NCI-H524 (cell line): ENCODE results near the gene RYR2.

Experiments
- DNase-seq, 2 experiments: peaks; one replicate each; lab custom pipeline; 2025; lab: John Stamatoyannopoulos, UW

The RYR2 gene

DNA sequence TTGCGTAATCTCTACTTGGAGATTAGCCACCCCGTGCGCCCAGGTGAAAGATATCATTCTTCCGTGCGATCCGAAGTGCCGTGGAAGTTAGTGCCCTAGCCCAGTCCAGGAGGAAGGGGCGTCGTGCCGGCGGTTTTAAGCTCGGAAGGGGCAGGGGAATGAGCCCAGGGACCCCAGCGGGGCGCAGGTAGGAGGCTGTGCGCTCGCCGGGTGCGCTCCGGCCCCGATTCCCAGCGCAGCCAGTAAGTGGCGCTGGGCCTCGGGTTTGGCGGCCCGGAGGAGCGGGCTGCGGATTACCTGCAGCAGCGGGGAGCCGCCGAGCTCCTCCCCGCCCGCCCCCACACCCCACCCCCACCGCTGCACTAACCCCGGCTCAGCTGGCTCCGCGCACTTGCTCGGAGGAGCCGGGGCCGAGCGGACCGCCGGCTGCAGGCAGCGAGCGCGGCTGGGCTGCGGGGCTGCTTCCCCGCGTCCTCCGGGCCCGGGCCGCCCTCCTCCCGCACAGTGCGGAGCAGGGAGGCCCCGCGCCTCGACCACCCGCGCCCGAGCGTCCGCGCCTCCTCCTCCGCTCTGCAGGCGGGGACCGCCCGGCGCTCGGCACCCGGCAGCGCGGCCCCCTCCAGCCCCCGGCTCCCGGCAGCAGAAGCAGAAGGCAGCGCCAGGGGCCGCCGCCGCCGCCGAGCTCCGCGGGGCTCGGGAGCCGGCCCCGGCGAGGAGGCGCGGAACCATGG lies at the start of gene RYR2:
Gene RYR2, plus strand, starts transcription at position 390 of the 731 bp plus-strand sequence. Its CDS starts 338 bp downstream, at position 728.
- peak; percentile 17 to 78 for DNase-seq

DNA sequence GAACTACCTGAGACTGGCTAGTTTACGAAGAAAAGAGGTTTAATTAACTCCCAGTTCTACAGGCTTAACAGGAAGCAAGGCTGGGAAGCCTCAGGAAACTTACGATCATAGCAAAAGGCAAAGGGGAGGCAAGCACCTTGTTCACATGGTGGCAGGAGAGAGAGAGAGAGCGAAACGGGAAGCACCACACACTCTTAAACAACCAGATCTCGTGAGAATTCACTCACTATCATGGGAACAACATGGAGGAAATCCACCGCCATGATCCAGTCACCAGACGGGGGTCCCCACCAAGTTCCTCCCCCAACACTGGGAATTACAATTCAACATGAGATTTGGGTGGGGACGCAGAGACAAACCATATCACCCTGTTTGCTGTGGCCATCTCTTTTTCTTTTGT lies 49.5 kb upstream of the RYR2 start:
- DNase-seq = no peak

DNA sequence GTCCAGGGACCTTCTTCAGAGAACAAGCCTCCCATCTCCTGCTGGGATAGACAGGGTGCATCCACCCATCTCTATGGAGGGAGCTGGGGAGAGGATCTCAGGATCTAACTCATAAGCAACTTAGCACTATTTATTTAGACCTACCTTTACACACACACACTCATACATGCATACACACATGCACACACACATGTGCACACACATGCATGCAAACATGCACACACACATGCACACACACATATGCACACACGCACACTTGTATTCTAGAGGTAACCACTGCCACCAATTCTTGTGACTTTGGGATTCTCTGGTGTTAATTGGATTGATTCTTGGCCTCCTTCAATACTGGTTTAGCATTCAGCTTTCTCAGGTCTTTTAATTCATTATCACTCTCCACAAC lies 47.5 kb upstream of the RYR2 start:
- no peak for DNase-seq

DNA sequence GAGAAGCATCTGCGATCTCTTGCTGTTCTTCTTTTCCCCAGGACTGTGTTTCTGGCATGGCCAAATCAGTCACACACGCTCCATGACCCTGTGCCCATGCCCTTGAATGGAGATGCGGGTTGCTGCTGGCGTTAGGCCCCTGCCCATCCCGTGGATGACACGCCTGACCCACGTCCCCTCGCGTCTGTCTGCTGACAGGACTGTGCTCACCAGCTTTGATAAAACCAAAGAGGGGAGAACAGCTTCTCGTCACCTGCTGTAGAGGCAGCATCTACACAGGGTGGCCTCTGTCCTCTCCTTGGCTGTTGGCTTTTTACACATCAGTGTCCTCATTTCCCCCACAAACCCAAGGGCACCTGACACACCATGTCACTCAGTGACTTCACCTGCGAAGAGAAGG lies 44.6 kb upstream of the RYR2 start:
- no peak for DNase-seq

DNA sequence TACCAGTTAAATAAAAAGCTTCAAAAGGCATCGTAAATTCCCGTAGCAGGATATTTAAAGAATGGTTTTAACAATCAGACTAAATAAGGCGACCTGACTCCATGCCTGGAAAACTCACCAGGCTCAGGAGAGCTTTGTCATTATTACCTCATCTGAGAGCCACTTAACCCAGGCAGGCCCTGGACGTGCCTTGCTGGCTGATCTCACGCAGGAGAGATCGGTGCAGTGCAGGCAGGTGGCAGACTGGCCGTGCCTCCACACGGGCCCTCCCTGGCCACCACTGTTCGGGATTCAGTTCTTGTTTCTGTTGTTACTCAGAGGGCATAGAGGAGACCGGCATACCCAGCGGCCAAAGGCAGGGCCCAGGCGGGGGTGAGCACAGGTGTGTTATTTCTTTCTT lies 44.1 kb upstream of the RYR2 start:
- peak in 1 of 2 experiments; percentile 31 for DNase-seq

DNA sequence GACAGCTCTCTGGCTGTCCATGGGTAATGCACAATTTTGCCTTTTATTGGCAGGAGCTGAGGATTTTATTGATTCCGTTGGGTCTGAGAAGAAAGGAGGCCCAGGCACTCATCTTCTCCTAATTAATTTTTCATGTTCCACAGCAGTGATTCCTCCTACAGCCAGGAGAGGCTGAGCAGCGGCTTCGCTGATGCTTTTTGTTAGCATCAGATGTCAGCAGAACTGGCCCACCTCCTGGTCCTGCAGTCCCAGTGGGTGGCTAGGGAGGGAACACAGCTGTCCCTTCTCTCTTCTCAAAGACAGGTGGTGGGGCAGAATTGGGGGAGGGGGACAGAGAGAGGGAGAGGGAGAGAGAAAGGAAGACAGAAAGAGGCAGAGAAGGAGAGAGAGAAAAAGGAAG lies 43.4 kb upstream of the RYR2 start:
- peak in 1 of 2 experiments; percentile 40 for DNase-seq

DNA sequence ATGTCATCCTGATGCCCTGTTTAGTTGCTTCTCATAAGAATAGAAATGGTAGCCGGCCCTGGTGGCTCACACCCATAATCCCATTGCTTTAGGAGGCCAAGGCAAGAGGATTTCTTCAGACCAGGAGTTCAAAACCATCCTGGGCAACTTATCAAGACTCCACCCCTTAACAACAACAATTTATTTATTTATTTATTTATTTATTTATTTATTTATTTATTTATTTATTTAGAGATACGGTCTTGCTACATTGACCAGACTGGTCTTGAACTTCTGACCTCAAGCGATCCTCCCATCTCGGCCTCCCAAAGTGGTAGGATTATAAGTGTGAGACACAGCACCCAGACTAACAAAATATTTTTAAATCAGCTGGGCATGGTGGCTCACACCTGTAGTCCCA lies 41.8 kb upstream of the RYR2 start:
- DNase-seq = no peak

DNA sequence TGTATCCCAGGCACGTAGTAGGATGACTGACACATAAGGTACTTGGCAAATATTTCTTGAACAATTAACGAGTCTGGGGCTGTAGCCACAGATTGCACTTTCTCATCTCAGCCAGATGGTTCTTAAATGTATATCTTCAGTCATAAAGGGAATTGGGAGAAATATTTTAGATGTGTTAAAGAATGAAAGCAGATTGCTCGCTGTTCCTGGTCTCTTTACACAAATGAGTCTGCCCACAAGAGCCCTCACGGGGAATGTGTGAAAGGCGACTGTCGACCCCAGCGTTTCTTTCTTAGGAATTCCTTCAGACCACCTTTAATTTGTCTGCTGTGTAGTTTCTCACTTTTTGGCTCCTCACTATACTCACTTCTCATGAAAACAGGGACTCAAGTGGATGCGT lies 38.5 kb upstream of the RYR2 start:
- DNase-seq = no peak

DNA sequence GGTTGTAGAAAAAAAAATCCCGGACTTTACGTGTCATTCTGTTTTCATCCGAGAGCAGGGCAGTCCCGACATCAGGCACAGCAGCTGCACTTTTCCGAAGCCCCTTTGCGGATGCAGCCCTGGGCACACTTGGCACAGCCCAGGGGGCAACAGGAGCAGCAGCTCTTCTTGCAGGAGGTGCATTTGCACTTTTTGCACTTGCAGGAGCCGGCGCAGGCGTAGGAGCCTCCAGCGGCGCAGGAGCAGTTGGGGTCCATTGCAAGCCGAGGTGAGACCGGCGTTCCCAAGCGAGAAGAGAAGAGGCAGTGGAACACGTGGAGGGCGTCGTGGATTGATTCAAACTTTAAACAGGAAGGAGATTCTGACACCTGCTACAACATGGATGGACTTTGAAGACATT lies 37.9 kb upstream of the RYR2 start, which contains the start of gene MT1HL1:
Gene MT1HL1, minus strand, starts transcription at position 326 of the 400 bp plus-strand sequence. Its CDS starts 69 bp downstream, at position 257.
- no peak for DNase-seq

DNA sequence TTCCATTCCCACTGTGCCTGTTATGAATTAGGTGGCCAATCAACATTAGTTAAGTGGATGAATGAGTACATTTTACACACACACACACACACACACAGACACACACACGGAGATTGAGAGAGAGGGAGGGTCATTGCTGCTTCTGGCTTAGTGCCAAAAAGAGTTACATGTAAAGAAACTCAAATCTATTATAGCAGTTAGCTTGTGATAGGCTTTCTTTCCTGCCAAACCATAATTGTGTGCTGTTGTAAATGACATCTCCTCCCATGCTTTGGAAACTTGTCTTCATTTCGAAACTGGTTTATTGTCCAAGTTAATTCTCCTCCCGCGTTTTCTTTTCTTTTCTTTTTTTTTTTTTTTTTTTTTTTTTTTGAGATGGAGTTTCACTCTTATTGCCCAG lies 36.3 kb upstream of the RYR2 start:
- no peak for DNase-seq

DNA sequence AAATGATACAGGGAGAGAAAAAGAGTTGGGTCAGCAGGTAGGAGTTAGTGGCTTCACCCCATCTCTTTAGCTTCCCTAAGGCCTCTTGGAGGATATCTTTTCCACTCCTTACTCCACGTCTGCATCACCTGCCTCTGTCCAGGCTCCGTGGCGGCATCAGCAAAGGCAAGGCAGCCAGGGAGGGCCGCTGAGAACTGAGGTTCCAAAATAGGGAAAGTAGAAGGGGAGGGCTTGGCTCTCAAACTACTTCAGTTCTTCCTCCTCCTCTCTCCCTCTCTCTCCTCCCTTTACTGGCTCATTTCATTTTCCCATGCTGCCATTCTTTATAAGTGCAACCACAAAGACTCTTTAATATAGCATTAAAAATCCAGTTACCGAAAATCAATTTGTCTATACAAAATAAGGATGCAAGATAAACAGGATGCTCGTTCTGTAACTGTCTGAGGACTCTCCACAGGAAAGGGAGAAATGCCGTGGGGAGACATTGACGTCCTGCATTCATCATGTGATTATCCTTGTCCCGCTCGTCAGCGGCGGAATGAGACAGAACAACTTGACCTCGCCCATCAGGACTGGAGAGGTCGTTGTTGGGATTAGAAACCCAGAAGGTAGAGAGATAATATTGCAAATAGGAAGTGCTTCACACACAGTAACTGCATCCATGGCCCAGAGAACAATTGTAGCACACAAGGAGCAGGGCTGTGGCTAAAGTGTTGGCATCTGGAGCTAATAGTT lies 34.7 kb upstream of the RYR2 start:
- DNase-seq = no peak

DNA sequence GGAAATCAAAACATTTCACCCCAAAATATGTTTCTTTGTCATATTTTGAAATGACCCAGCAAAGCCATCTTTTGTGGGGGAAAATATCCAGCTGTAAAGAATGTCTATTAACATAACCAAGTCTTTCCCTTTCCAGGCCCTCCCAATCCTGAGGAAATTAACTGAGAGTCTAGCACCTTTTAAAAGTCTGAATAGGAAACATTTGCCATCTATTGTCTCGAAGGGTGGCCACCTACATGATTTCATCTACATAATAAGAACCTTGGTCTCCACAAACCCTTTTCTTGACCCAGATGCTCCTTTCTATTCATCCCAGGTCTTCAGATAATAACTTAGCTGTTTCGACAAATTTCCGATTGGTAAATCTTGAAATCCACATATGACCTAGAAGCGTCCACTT lies 32.4 kb upstream of the RYR2 start:
- DNase-seq = no peak

DNA sequence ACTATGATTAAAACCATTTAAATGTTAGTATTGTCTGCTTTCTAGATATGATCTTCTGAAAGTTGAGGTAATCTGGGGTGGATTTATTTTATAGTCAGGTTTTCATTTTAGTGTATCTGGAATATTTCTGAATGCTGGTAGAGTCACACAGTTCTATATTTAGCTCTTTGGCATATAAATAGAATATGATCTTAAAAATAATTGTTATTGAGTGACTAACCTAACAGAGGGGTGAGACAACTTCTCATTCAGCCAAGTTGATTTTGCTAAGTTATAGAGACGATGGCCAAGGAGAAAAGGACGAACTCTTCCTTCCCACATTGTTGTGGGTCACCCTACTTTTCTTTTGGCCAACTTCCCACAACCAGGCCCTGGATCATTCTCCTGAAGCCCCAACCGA lies 30.6 kb upstream of the RYR2 start:
- DNase-seq = no peak

DNA sequence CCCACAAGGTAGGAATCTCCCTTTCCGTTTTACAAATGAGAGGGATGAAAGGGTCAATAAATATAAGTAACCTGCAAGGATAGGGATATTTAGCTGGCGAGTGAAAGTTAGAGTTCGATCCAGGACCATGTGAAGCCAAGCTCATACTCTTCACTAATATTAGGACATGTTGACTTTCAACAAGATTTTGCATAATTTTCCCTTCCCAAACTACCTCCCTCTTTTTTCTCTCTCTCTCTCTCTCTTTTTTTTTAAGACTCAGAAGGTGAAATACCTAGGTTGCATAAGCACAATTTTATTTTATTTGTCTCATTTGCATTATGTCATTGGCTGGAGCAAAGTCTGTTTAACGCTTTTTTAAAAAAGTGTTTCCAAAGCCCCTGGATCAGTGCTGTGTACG lies 29.6 kb upstream of the RYR2 start:
- no peak for DNase-seq

DNA sequence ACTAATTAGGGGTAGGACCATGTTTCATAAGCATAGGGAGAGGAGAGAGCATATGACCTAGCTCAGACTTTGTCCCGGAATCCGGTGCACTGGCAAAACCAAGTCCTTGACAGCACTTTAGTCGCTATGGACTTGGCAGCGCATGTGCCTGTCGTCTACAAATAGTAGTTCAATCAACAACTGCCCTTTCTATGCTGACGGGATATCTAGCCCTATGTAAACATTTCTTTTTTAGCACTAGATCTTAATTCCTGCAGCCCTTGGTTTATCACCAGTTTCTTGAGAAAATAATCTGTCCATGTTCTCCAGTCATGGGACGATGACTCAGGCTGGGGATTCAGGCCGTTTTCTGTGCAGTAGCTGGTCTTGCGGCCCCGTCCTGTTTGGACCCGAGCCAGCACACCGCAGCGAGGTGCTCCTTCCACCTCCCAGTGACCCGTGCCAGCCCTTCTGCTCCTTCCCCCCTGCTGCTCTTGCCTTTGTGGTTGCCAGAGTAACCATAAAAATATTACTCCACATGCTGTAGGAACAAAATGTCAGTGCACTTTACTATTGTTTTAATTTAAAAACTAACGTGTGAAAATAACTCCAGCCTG lies 29.1 kb upstream of the RYR2 start:
- peak in 1 of 2 experiments; percentile 29 for DNase-seq

DNA sequence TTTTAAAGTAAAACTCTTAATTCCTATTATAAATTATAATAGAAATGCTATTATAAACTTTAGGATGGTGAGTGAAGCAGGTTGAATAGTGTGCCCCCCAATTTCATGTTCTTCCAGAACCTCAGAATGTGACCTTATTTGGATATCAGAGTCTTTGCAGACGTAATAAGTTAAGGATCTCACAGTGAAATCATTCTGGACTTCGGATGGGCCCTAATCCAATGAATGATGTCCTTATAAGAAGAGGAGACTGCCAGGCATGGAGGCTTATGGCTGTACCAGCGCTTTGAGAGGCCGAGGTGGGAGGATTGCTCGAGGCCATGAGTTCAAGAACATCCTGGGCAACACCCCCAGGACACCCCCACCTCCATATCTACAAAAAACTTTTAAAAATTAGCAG lies 28.4 kb upstream of the RYR2 start:
- no peak for DNase-seq

DNA sequence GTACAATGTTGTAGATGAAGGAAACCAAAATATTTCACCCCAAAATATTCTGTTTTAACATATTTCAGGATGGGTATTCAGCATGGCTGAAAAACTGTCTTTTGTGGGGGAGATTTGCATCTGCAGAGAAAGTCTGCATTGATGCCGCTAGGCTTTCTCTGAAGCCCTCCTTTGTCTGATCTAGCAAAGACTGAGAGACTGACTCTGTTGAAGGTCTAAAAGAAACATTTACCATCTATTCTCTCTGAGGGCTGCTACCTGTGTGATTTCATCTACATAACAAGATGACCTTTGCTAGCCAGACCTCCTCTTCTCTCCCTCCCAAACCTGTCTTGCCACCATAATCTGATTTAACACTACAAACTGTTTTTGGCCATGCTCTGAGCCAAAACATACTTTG lies 25.4 kb upstream of the RYR2 start:
- DNase-seq = no peak

DNA sequence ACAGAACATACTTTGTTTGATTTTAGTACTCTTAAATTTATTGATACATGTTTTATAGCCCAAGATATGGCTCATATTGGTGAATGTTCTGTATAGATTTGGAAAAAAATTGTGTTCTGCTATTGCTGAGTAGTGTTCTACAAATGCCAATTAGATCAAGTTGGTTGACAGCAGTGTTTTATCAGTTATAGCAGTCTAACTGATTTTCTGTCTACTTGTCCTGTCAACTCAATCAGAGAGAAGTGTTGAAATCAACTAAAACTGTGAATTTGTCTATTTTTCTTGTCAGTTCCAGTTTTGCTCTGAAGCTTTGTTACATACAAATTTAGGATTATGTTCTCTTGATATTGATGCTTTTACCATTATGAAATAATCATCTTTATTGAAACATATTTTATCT lies 23.1 kb upstream of the RYR2 start:
- DNase-seq = no peak

DNA sequence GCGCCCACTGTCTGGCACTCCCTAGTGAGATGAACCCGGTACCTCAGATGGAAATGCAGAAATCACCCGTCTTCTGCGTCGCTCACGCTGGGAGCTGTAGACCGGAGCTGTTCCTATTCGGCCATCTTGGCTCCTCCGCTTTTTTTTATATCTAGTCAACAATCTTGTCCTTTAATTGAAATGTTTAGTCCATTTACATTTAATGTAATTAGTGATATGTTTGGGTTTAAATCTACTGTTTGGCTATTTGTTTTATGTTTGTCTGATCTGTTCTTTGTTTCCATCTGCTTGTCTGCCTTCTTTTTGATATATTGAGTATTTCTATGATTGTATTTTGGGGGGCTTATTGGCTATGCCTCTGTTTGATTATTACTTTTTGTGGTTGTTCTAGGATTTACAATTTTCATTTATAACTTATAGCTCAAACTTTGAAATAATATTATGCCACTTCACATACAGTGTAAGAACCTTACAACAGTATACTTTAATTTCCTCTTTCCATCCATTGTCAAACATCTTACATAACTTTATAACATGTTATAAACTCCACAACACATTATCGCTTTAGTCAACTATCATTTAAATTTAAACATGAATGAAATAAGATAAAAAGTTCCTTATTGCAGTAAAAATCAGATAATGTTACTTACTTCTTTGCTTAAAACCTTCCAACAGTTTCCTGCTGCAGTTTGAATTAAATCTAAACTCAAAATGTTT lies 16.5 kb upstream of the RYR2 start:
- no peak for DNase-seq

DNA sequence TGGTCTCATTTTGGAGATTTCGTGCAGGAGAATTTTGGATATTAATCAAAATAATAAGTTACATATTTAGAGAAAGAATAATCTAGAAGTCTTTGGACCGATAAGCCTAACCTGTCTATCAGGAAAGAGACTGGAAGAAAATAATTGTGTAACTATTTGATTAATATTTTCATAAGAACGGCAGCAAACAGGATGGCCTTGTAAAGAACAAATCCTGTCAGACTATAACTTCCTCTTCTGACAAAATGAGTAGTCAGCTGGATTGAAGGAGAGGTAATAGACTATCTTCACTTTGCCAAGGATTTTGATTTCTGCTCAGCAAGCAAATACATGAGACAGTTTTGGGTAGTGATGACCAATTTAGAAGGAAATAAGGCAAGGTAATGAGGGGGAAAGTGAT lies 12.7 kb upstream of the RYR2 start:
- no peak for DNase-seq

DNA sequence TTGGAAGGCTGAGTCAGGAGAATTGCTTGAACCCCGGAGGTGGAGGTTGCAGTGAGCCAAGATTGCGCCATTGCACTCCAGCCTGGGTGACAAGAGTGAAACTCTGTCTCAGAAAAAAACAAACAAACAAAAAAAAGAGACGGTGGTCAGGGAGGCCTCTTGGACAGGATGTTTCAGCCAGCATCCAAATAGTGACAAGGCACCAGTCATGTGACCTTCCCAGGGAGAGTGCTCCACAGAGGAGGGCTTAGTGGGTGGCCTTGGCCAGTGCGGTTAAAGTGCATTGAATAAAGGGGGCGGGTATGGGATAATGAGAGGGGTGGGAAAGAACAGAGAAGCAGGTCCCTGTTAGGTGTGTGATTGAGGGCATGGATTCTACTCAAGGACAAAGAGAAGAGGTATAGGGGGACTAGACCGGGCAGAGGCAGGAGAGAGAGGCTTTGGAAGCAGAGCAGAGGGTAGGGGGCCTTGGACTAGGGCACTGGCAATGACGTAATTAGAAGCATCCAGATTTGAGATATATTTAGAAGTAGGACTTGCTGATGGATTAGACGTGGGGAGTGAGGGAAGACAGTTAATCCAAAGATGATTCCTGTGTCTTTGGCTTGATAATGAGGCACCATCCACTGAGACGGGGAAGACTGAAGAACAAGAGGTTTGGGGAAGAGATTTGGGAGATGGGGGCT lies 12.0 kb upstream of the RYR2 start:
- no peak for DNase-seq

DNA sequence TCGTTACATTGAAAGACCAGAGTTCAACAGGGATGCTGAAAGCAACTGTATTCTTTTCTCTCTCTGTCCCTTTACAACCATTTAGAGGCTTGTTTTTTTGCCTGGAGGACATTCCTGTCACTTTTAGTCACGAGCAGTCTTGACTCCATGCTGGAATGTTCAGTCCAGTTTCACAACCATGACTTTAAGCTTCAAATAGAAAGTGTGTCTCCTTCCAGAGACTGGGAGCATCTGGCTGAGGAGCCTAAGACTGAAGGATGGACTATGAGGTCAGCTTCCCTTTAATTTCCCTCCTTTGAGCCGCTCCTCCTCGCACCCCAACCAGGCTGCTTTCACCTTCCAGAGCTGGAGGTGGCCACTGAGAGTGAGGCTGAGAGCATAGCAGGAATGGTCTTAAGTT lies 10.5 kb upstream of the RYR2 start:
- no peak for DNase-seq
